CD1c-positive myeloid dendritic cell (primary cell): ENCODE data around the gene POTEB3.
"Not testable (repeated sequence)": the region's sequence is repeated elsewhere in the genome, so short reads cannot be mapped to it uniquely, and the experiment has no call there.

Experiments
- DNase-seq: peaks from one replicate; pipeline ENCODE4 v3.0.0-alpha.2; 2016; ENCODE audit errors: extremely low spot score

The POTEB3 gene

GRCh38 chr15:21440399-21440798, at the start of gene POTEB3:
Gene POTEB3 (minus strand): TSS chr15:21440499. CDS start chr15:21440011, 488 bp downstream.
- DNase-seq, result not testable (repeated sequence)

GRCh38 chr15:21453683-21454082, 13.4 kb upstream of the POTEB3 start:
- DNase-seq, result not testable (repeated sequence)

DNA sequence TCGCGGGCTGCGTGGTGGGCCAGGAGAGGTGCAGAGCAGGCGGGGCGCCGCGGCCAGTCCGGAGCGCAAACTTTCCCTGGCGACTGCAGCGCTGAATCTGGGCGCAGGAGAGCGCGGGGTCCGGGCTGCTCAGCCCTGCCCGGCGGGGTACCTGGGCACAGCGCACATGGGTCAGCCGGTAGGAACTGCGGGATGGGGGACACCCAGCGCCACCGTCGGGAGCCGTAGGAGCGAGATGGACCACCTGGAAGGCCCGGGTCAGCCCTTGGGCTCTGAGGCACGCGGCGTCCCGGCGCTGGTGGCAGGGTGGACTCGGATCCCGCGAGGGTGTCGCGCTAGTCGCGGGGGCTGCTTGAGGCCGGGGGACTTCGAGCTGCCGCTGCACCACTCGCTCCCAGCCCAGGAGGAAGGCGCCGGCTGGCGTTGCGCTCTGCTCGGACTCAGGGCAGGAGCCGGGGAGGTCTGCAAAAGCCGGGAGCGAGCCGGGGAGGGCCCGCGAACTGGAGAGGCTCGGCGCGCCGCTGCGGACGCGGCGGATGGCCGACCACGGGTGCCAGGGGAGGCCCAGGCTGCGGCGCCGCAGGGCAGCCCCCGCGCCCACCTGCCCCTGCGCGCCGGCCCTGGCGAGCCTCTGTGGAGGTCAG, 11.7 kb upstream of the POTEB3 start:
- not testable (repeated sequence) for DNase-seq

- DNase-seq, result not testable (repeated sequence)
These were observed 11.2 kb upstream of the POTEB3 start for GRCh38 chr15:21451487-21451886.

- not testable (repeated sequence) for DNase-seq
These were observed 32.9 kb downstream of the POTEB3 start for GRCh38 chr15:21407366-21407765.

DNA sequence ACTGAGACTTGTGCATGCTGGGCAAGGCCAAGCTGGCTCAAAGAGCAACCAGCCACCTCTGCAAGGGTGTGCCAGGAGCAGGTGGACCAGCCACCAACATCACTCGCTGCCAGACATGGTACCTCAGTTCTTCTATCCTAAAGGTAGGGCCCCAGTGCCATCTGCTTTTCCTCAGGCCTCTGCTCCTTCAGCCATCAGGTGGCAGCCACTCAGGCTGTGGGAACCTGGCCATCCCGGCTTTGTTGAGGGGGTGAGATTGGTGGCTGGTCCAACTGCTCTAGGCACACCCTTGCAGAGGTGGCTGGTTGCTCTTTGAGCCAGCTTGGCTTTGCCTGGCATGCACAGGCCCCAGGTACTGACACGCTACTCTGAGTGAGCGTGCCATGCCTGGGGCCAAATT, 38.8 kb downstream of the POTEB3 start:
- DNase-seq, result not testable (repeated sequence)

DNA sequence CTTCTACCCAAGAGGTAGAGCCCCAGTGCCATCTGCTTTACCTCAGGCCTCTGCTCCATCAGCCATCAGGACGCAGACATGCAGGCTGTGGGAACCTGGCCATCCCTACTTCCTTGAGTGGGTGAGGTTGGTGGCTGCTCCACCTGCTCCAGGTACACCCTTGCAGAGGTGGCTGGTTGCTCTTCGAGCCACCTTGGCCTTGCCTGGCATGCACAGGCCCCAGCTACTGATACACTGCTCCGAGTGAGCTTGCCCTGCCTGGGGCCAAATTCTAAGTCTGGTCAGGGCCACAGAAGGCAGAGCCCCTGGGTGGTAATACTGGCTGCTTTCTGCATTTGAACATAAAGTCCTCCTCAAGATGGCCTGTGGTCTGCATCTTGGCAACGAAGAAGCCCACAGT, 41.2 kb downstream of the POTEB3 start:
- DNase-seq, result not testable (repeated sequence)

GRCh38 chr15:21398511-21398910, 41.8 kb downstream of the POTEB3 start:
- DNase-seq, result not testable (repeated sequence)

- DNase-seq, result not testable (repeated sequence)
These were observed 42.6 kb downstream of the POTEB3 start for GRCh38 chr15:21397656-21398055.

- not testable (repeated sequence) for DNase-seq
These were observed 43.1 kb downstream of the POTEB3 start for GRCh38 chr15:21397186-21397585.

DNA sequence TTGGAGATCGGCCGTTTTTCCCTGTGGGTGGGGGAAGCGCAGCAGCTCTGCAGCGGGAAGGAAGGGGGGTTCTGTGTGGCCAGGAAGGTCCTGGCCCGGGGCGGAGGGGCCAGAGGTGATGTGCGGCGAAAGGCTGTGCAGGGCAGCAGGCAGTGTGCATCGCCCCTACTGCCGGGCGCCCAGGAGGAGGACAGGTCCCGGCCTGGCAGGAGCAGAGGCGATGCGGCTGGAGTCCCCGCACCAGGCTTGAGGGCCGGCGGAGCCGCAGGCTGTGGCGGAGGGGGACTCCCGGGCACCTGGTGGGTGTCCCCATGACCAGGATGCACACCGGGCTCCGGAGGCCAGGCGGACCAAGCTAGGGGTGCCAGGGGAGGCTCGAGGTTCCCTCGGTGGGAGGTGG, 54.3 kb downstream of the POTEB3 start:
- not testable (repeated sequence) for DNase-seq

DNA sequence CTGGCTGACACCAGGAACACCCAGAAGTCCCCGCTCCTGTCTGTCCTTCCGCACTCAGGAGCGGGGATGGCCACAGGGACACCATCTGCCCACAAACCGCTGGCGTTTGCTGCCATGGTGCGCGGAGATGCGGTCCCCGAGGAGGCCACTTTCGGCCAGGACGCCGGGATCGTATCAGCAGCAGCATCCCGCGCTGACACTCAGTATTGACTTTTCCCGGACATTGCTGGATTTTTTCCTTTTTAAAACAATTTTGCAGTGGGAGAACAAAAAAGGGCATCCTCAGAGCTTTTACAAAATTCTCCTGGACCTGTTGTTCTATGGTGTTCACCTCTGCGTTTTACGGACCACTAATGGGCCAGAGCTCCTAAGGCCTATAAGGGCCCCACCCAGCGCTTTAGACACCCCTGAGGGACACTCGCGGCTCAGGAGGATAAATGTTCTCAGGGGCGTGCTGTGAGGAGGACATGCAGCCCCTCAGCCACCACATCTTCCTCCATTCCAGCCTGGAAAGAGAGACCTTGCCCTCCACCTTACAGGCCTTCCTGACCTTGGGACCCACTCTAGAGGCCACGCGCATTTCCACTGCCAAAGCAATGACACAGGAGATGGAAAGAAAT, 56.3 kb downstream of the POTEB3 start:
- DNase-seq, result not testable (repeated sequence)

DNA sequence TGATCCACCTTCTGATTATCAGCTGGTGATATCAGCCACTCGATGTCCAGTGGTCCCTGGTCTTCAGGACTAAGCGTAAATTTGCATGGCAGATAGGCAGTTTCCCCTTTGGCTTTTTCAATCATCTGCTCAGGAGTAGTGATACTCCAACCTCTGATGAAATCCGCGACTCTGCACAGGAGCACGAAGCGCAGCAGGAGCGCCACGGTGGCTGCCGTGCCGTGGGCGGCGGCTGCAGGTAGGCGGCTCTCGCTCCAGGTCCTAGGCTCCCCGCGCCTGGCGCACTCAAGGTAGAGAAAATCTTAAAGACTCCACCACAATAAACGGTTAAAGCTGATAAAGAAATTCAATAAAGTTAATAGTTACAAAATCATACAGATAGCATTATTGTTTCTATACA, 66.6 kb downstream of the POTEB3 start:
- not testable (repeated sequence) for DNase-seq

DNA sequence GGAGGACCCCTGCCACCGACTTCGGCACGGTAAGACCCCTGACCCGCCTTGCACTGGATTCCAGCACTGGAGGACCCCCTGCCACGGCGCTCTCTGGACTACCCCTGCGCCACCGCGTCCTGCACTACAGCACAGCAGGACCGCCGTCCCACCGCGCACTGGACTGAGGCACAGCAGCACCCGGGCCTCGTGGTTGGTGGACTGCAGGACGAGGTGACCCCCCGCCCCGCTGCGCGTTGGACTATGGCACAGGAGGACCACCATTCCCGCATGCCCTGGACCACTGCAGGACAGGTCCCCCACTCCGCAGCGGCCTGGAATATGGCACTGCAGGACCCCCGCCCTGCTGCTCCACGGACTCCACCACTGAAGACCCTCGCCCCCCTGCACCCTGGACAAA, 71.1 kb downstream of the POTEB3 start:
- DNase-seq, result not testable (repeated sequence)

GRCh38 chr15:21368625-21369024, 71.7 kb downstream of the POTEB3 start:
- not testable (repeated sequence) for DNase-seq
